BLaER1 (cell line): ENCODE measurements around the gene HBD.
"Not testable (repeated sequence)": the region's sequence is repeated elsewhere in the genome, so short reads cannot be mapped to it uniquely, and the experiment has no call there.

Source experiments
- H3K27ac ChIP-seq: shearing (Covaris generic); formaldehyde crosslinking; 2 replicates; pipeline ENCODE4 v1.8.1; 2022
- H3K27me3 ChIP-seq: shearing (Covaris generic); formaldehyde crosslinking; 2 replicates; pipeline ENCODE4 v1.8.1; 2022
- H3K36me3 ChIP-seq: shearing (Covaris generic); formaldehyde crosslinking; 2 replicates; pipeline ENCODE4 v1.8.1; 2022
- H3K4me1 ChIP-seq: shearing (Covaris generic); formaldehyde crosslinking; 2 replicates; pipeline ENCODE4 v1.8.1; 2022
- H3K4me2 ChIP-seq: shearing (Covaris generic); formaldehyde crosslinking; 2 replicates; pipeline ENCODE4 v1.8.1; 2022
- H3K4me3 ChIP-seq: shearing (Covaris generic); formaldehyde crosslinking; 2 replicates; pipeline ENCODE4 v1.8.1; 2022
- H3K9ac ChIP-seq: shearing (Covaris generic); formaldehyde crosslinking; 2 replicates; pipeline ENCODE4 v1.8.1; 2022
- H3K9me3 ChIP-seq: shearing (Covaris generic); formaldehyde crosslinking; 2 replicates; pipeline ENCODE4 v1.8.1; 2022
- H4K20me1 ChIP-seq: shearing (Covaris generic); formaldehyde crosslinking; 2 replicates; pipeline ENCODE4 v1.8.1; 2022
- Cebpa-rat ChIP-seq: shearing (Covaris generic); IDR thresholded peaks from 2 replicates; pipeline ENCODE4 v1.8.1; 2022

HBD gene

GRCh38 chr11:5252919-5253265, 18.6 kb upstream of the HBD start:
- H3K27me3 ChIP-seq: no peaks in the 10 kb centered on the region
- no peak overlapping the region for H3K4me3 ChIP-seq
- no peak overlapping the region for H3K27ac ChIP-seq
- H3K4me1 ChIP-seq: no peaks in the 10 kb centered on the region
- H4K20me1 ChIP-seq: no peaks in the 10 kb centered on the region
- no peaks in the 10 kb centered on the region for H3K36me3 ChIP-seq
- TF ChIP-seq Cebpa-rat: no peak
- no peak overlapping the region for H3K4me2 ChIP-seq
- no peak overlapping the region for H3K9ac ChIP-seq
- H3K9me3 ChIP-seq: no peaks in the 10 kb centered on the region

- H3K9me3 ChIP-seq: no peaks in the 10 kb centered on the region
- no peak overlapping the region for H3K9ac ChIP-seq
Measured at GRCh38 chr11:5252192-5252918, 18.1 kb upstream of the HBD start.

GRCh38 chr11:5251746-5252145, 17.5 kb upstream of the HBD start:
- Histone ChIP-seq H3K4me2 (no peak overlapping the region), H3K36me3 (no peaks in the 10 kb centered on the region), H3K27me3 (no peaks in the 10 kb centered on the region), H3K4me1 (no peaks in the 10 kb centered on the region), H3K4me3 (no peak overlapping the region), H3K9ac (no peak overlapping the region), H3K27ac (no peak overlapping the region), H3K9me3 (no peaks in the 10 kb centered on the region), H4K20me1 (no peaks in the 10 kb centered on the region)
- TF ChIP-seq Cebpa-rat: no peak

More at GRCh38 chr11:5252192-5252918, 18.1 kb upstream of the HBD start:
- Histone ChIP-seq H3K27me3 (no peaks in the 10 kb centered on the region), H3K27ac (no peak overlapping the region), H3K4me3 (no peak overlapping the region), H3K36me3 (no peaks in the 10 kb centered on the region), H4K20me1 (no peaks in the 10 kb centered on the region), H3K4me2 (no peak overlapping the region), H3K4me1 (no peaks in the 10 kb centered on the region)
- no peak for TF ChIP-seq Cebpa-rat

- H3K4me3 ChIP-seq: no peak overlapping the region
- TF ChIP-seq Cebpa-rat: no peak
- no peaks in the 10 kb centered on the region for H3K9me3 ChIP-seq
- no peaks in the 10 kb centered on the region for H3K27me3 ChIP-seq
- no peaks in the 10 kb centered on the region for H3K4me1 ChIP-seq
- no peaks in the 10 kb centered on the region for H4K20me1 ChIP-seq
- no peak overlapping the region for H3K9ac ChIP-seq
- H3K4me2 ChIP-seq: no peak overlapping the region
- no peaks in the 10 kb centered on the region for H3K36me3 ChIP-seq
- H3K27ac ChIP-seq: no peak overlapping the region
Measured at GRCh38 chr11:5250543-5251204, 16.4 kb upstream of the HBD start.

GRCh38 chr11:5249807-5250396, 15.6 kb upstream of the HBD start, which contains the start of gene HBG1:
HBG1 (minus strand) TSS chr11:5249857; CDS start chr11:5249804, 53 bp downstream.
- H3K4me1 ChIP-seq, H3K27ac ChIP-seq, H3K36me3 ChIP-seq, H3K4me2 ChIP-seq, H3K9ac ChIP-seq, H3K4me3 ChIP-seq, H3K9me3 ChIP-seq, H4K20me1 ChIP-seq, H3K27me3 ChIP-seq: not testable (repeated sequence)

- not testable (repeated sequence) for H3K4me1 ChIP-seq, H4K20me1 ChIP-seq, H3K4me2 ChIP-seq, H3K36me3 ChIP-seq, H3K27ac ChIP-seq, H3K27me3 ChIP-seq, H3K9ac ChIP-seq, H3K4me3 ChIP-seq, H3K9me3 ChIP-seq
Measured at GRCh38 chr11:5248498-5248897, 14.2 kb upstream of the HBD start.

- Histone ChIP-seq H3K27me3 (no peaks in the 10 kb centered on the region), H3K4me2 (no peak overlapping the region), H3K9me3 (no peaks in the 10 kb centered on the region), H3K27ac (no peak overlapping the region), H3K36me3 (no peaks in the 10 kb centered on the region), H3K4me3 (no peak overlapping the region), H3K9ac (no peak overlapping the region), H3K4me1 (no peaks in the 10 kb centered on the region), H4K20me1 (no peaks in the 10 kb centered on the region)
- no peak for TF ChIP-seq Cebpa-rat
Measured at GRCh38 chr11:5247472-5248192, 13.3 kb upstream of the HBD start.

- Histone ChIP-seq H3K27ac (no peak overlapping the region), H4K20me1 (no peaks in the 10 kb centered on the region), H3K4me1 (no peaks in the 10 kb centered on the region), H3K36me3 (no peaks in the 10 kb centered on the region), H3K9ac (no peak overlapping the region), H3K4me3 (no peak overlapping the region), H3K27me3 (no peaks in the 10 kb centered on the region), H3K4me2 (no peak overlapping the region), H3K9me3 (no peaks in the 10 kb centered on the region)
- TF ChIP-seq Cebpa-rat: no peak
Measured at GRCh38 chr11:5246772-5247471, 12.6 kb upstream of the HBD start.

- TF ChIP-seq Cebpa-rat: no peak
- H3K4me3 ChIP-seq: no peak overlapping the region
- no peaks in the 10 kb centered on the region for H3K4me1 ChIP-seq
Measured at GRCh38 chr11:5245155-5245554, 10.9 kb upstream of the HBD start.

More at GRCh38 chr11:5245155-5245554, 10.9 kb upstream of the HBD start:
- Histone ChIP-seq H3K36me3 (no peaks in the 10 kb centered on the region), H3K4me2 (no peak overlapping the region), H3K9me3 (no peaks in the 10 kb centered on the region), H3K27ac (no peak overlapping the region), H3K9ac (no peak overlapping the region), H4K20me1 (no peaks in the 10 kb centered on the region), H3K27me3 (no peaks in the 10 kb centered on the region)
